Osteoblast (primary cell): Measurements from ENCODE around the gene SLC35A4. TPM values are rescaled to one million over a fixed set of nuclear protein-coding genes. Genes with fewer than 3 reads are reported as not detected.

Experiments
- DNase-seq: peaks from one replicate; pipeline ENCODE4 v3.0.0; 2011; ENCODE audit warnings: low spot score, mixed read lengths; ENCODE audit not compliant: insufficient read length; ENCODE audit errors: missing footprints
- H2AFZ ChIP-seq: 2 replicates; pipeline ENCODE4 v1.6.0; 2011; ENCODE audit warnings: mild to moderate bottlenecking, low read length
- H3K27ac ChIP-seq: 2 replicates; pipeline ENCODE4 v1.5.1; 2011; ENCODE audit warnings: mild to moderate bottlenecking, low read depth, low read length, moderate library complexity
- H3K27me3 ChIP-seq: 2 replicates; pipeline ENCODE4 v1.6.0; 2012; ENCODE audit warnings: mild to moderate bottlenecking, control low read depth, inconsistent platforms, low read length, moderate library complexity; ENCODE audit not compliant: insufficient read depth
- H3K36me3 ChIP-seq: 2 replicates; pipeline ENCODE4 v1.5.1; 2011; ENCODE audit warnings: mild to moderate bottlenecking, low read length, control low read depth, moderate library complexity; ENCODE audit not compliant: insufficient read depth
- H3K4me1 ChIP-seq: 2 replicates; pipeline ENCODE4 v1.5.1; 2011; ENCODE audit warnings: mild to moderate bottlenecking, low read length, control low read depth, moderate library complexity; ENCODE audit not compliant: insufficient read depth
- H3K4me2 ChIP-seq: 2 replicates; pipeline ENCODE4 v1.6.0; 2011; ENCODE audit warnings: mild to moderate bottlenecking, low read length; ENCODE audit not compliant: insufficient read depth
- H3K4me3 ChIP-seq: fragments of 200-600 bp; sonication (generic); 3 replicates; pipeline ENCODE4 v1.5.1; 2012; ENCODE audit warnings: mild to moderate bottlenecking, low read length, inconsistent platforms; ENCODE audit not compliant: insufficient read depth
- H3K79me2 ChIP-seq: 2 replicates; pipeline ENCODE4 v1.6.0; 2012; ENCODE audit warnings: mild to moderate bottlenecking, low read length, control low read depth, inconsistent platforms; ENCODE audit not compliant: insufficient read depth
- H3K9me3 ChIP-seq: 2 replicates; pipeline ENCODE4 v1.5.1; 2011; ENCODE audit warnings: low read depth, low read length, control low read depth
- H4K20me1 ChIP-seq: 2 replicates; pipeline ENCODE4 v1.6.0; 2012; ENCODE audit warnings: mild to moderate bottlenecking, low read length, control low read depth; ENCODE audit not compliant: insufficient read depth
- total RNA-seq: library from RNA; depleted of rRNA; stranded (reverse); fragments of >200 nt; gene quantifications from 2 replicates; pipeline ENCODE4 v1.2.3, GENCODE V29; 2012
- TF ChIP-seq, protein P1 (sequence below): IDR thresholded peaks from 2 replicates; pipeline ENCODE4 v1.5.1; 2011; ENCODE audit warnings: mild to moderate bottlenecking, low read depth, low read length, moderate library complexity; ENCODE audit errors: extremely low read depth

The SLC35A4 gene
- total RNA-seq = 17.4 and 20.6 TPM in 2 replicates

- peak within 1 kb of the TSS; percentile 89 for H3K4me3 ChIP-seq
- peak within 1 kb of the TSS; percentile 98 for H2AFZ ChIP-seq
- no peaks in the 10 kb centered on the region for H4K20me1 ChIP-seq
- H3K9me3 ChIP-seq = no peaks in the 10 kb centered on the region
- peak within 1 kb of the TSS; percentile 92 for H3K4me2 ChIP-seq
- peak; percentile 98 for DNase-seq
- TF ChIP-seq, protein P1, sequence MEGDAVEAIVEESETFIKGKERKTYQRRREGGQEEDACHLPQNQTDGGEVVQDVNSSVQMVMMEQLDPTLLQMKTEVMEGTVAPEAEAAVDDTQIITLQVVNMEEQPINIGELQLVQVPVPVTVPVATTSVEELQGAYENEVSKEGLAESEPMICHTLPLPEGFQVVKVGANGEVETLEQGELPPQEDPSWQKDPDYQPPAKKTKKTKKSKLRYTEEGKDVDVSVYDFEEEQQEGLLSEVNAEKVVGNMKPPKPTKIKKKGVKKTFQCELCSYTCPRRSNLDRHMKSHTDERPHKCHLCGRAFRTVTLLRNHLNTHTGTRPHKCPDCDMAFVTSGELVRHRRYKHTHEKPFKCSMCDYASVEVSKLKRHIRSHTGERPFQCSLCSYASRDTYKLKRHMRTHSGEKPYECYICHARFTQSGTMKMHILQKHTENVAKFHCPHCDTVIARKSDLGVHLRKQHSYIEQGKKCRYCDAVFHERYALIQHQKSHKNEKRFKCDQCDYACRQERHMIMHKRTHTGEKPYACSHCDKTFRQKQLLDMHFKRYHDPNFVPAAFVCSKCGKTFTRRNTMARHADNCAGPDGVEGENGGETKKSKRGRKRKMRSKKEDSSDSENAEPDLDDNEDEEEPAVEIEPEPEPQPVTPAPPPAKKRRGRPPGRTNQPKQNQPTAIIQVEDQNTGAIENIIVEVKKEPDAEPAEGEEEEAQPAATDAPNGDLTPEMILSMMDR = no peak
- no peaks in the 10 kb centered on the region for H3K27me3 ChIP-seq
- peaks cover 48% of the 10 kb centered on the region for H3K79me2 ChIP-seq
- H3K27ac ChIP-seq = peak within 1 kb of the TSS; percentile 84
- peaks cover 20% of the 10 kb centered on the region for H3K4me1 ChIP-seq
- peaks cover 31% of the 10 kb centered on the region for H3K36me3 ChIP-seq
Observed at GRCh38 chr5:140564196-140565023, at the start of gene SLC35A4, which contains the start of gene APBB3. Gene SLC35A4, plus strand, starts transcription at chr5:140564828. Its CDS starts 2,342 bp downstream, at chr5:140567170. Gene APBB3, minus strand, starts transcription at chr5:140564598. Its CDS starts 353 bp downstream, at chr5:140564245.

GRCh38 chr5:140524003-140524402, 40.6 kb upstream of the SLC35A4 start:
- H3K4me1 ChIP-seq = no peaks in the 10 kb centered on the region
- H3K9me3 ChIP-seq = no peaks in the 10 kb centered on the region
- no peak for DNase-seq
- no peaks in the 10 kb centered on the region for H3K27me3 ChIP-seq
- H3K36me3 ChIP-seq = peaks cover 47% of the 10 kb centered on the region
- H3K27ac ChIP-seq = no peak overlapping the region
- H3K4me2 ChIP-seq = no peak overlapping the region
- H4K20me1 ChIP-seq = no peaks in the 10 kb centered on the region
- H3K4me3 ChIP-seq = no peak overlapping the region
- H2AFZ ChIP-seq = no peak overlapping the region
- TF ChIP-seq, protein P1 = no peak
- no peaks in the 10 kb centered on the region for H3K79me2 ChIP-seq

- TF ChIP-seq, protein P1 = no peak
- peaks cover 8% of the 10 kb centered on the region for H3K79me2 ChIP-seq
- no peaks in the 10 kb centered on the region for H3K4me1 ChIP-seq
- H2AFZ ChIP-seq = no peak overlapping the region
- peaks cover 54% of the 10 kb centered on the region for H3K36me3 ChIP-seq
- no peaks in the 10 kb centered on the region for H3K27me3 ChIP-seq
- no peaks in the 10 kb centered on the region for H4K20me1 ChIP-seq
- no peak overlapping the region for H3K4me3 ChIP-seq
- DNase-seq = peak; percentile 17
- no peak overlapping the region for H3K27ac ChIP-seq
- H3K4me2 ChIP-seq = no peak overlapping the region
- no peaks in the 10 kb centered on the region for H3K9me3 ChIP-seq
Observed at GRCh38 chr5:140540227-140540626, 24.4 kb upstream of the SLC35A4 start.

DNA sequence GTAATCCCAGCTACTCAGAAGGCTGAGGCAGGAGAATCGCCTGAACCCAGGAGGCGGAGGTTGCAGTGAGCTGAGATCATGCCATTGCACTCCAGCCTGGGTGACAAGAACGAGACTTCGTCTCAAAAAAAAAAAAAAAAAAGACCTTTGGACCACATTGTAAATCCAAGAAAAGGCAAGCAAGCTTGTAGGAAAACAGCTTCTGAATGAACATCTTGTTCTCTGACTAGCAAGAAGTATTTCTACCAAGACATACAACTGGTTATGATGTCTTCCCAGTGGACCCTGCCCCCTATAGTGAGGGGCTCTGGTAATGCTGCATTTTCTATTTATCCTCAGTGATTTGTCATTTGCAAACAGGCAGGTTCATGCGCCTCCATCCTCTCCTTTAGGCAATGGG, 21.7 kb upstream of the SLC35A4 start:
- H3K9me3 ChIP-seq = no peaks in the 10 kb centered on the region
- peaks cover 37% of the 10 kb centered on the region for H3K36me3 ChIP-seq
- no peak overlapping the region for H3K4me3 ChIP-seq
- H3K27me3 ChIP-seq = no peaks in the 10 kb centered on the region
- H2AFZ ChIP-seq = no peak overlapping the region
- no peaks in the 10 kb centered on the region for H4K20me1 ChIP-seq
- TF ChIP-seq, protein P1 = no peak
- peaks cover 9% of the 10 kb centered on the region for H3K4me1 ChIP-seq
- no peak for DNase-seq
- H3K79me2 ChIP-seq = no peaks in the 10 kb centered on the region
- H3K4me2 ChIP-seq = no peak overlapping the region
- H3K27ac ChIP-seq = no peak overlapping the region
